ENCODE results near the gene OR9A2. TPM values are rescaled to one million over a fixed set of nuclear protein-coding genes. Genes with fewer than 3 reads are reported as not detected.

The OR9A2 gene
- total RNA-seq, 1 donor from 2014 or later = not detected

GRCh38 chr7:143015084-143015483 lies 11.8 kb downstream of the OR9A2 start:
- Histone ChIP-seq H4K20me1 (ENCODE audit: insufficient read depth, low read length) (no peaks in the 10 kb centered on the region), H2AFZ (ENCODE audit: low read depth, low read length) (no peak overlapping the region), H3K4me3 (ENCODE audit: insufficient read depth, low read depth, low read length) (no peak overlapping the region), H3K9ac (ENCODE audit: low read length) (no peak overlapping the region), H3K27ac (ENCODE audit: low read depth, low read length) (no peak overlapping the region), H3K79me2 (ENCODE audit: insufficient read depth, low read length) (no peaks in the 10 kb centered on the region), H3K36me3 (ENCODE audit: insufficient read depth, low read length) (no peaks in the 10 kb centered on the region), H3K27me3 (ENCODE audit: insufficient read depth, low read length) (no peaks in the 10 kb centered on the region), H3K4me1 (ENCODE audit: insufficient read depth, low read length) (peaks cover 35% of the 10 kb centered on the region), H3K9me3 (ENCODE audit: insufficient read depth, low read depth, low read length) (no peaks in the 10 kb centered on the region), H3K4me2 (ENCODE audit: low read length) (no peak overlapping the region)
- peaks cover 29% of the 10 kb centered on the region for H3K4me1 Mint-ChIP-seq (ENCODE audit: low read depth, unreplicated experiment)
- H3K36me3 Mint-ChIP-seq (ENCODE audit: low read depth, unreplicated experiment) = no peaks in the 10 kb centered on the region
- TF ChIP-seq CTCF (IDR thresholded peaks at IDR 0.05; ENCODE audit: insufficient read depth, low read depth, low read length) (no peak), EZH2 (IDR thresholded peaks at IDR 0.05; ENCODE audit: insufficient read depth, low read length) (no peak)
- peaks cover 2% of the 10 kb centered on the region for H3K27me3 Mint-ChIP-seq (ENCODE audit: low read depth, unreplicated experiment)
- DNase-seq (ENCODE audit: low read depth) (no peak), FAIRE-seq (no peak)
- no peak overlapping the region for H3K4me3 Mint-ChIP-seq (ENCODE audit: unreplicated experiment)
- H3K9me3 Mint-ChIP-seq (ENCODE audit: unreplicated experiment) = no peaks in the 10 kb centered on the region
- H3K27ac Mint-ChIP-seq (ENCODE audit: unreplicated experiment) = no peak overlapping the region

- FAIRE-seq (no peak), DNase-seq (ENCODE audit: low read depth) (peak; percentile 87)
- Histone ChIP-seq H3K4me2 (ENCODE audit: low read length) (peak overlapping the region; percentile 74), H3K27ac (ENCODE audit: low read depth, low read length) (peak overlapping the region; percentile 55), H3K9ac (ENCODE audit: low read length) (peak overlapping the region; percentile 18), H2AFZ (ENCODE audit: low read depth, low read length) (peak overlapping the region; percentile 44), H3K36me3 (ENCODE audit: insufficient read depth, low read length) (no peaks in the 10 kb centered on the region), H3K4me1 (ENCODE audit: insufficient read depth, low read length) (peaks cover 35% of the 10 kb centered on the region), H3K27me3 (ENCODE audit: insufficient read depth, low read length) (no peaks in the 10 kb centered on the region), H3K79me2 (ENCODE audit: insufficient read depth, low read length) (no peaks in the 10 kb centered on the region), H3K9me3 (ENCODE audit: insufficient read depth, low read depth, low read length) (no peaks in the 10 kb centered on the region), H4K20me1 (ENCODE audit: insufficient read depth, low read length) (no peaks in the 10 kb centered on the region), H3K4me3 (ENCODE audit: insufficient read depth, low read depth, low read length) (peak overlapping the region; percentile 5)
- Mint-ChIP-seq H3K36me3 (ENCODE audit: low read depth, unreplicated experiment) (no peaks in the 10 kb centered on the region), H3K4me1 (ENCODE audit: low read depth, unreplicated experiment) (peaks cover 33% of the 10 kb centered on the region), H3K4me3 (ENCODE audit: unreplicated experiment) (no peak overlapping the region), H3K27me3 (ENCODE audit: low read depth, unreplicated experiment) (peaks cover 2% of the 10 kb centered on the region), H3K27ac (ENCODE audit: unreplicated experiment) (no peak overlapping the region), H3K9me3 (ENCODE audit: unreplicated experiment) (no peaks in the 10 kb centered on the region)
- no peak for TF ChIP-seq CTCF (IDR thresholded peaks at IDR 0.05; ENCODE audit: insufficient read depth, low read depth, low read length)
- no peak for TF ChIP-seq EZH2 (IDR thresholded peaks at IDR 0.05; ENCODE audit: insufficient read depth, low read length)
These were observed 13.0 kb downstream of the OR9A2 start for GRCh38 chr7:143013893-143014292.

GRCh38 chr7:143013473-143013872 lies 13.5 kb downstream of the OR9A2 start:
- TF ChIP-seq EZH2 (IDR thresholded peaks at IDR 0.05; ENCODE audit: insufficient read depth, low read length) (no peak), CTCF (IDR thresholded peaks at IDR 0.05; ENCODE audit: insufficient read depth, low read depth, low read length) (no peak)
- peaks cover 33% of the 10 kb centered on the region for H3K4me1 Mint-ChIP-seq (ENCODE audit: low read depth, unreplicated experiment)
- peaks cover 35% of the 10 kb centered on the region for H3K4me1 ChIP-seq (ENCODE audit: insufficient read depth, low read length)
- H3K79me2 ChIP-seq (ENCODE audit: insufficient read depth, low read length) = no peaks in the 10 kb centered on the region
- no peaks in the 10 kb centered on the region for H4K20me1 ChIP-seq (ENCODE audit: insufficient read depth, low read length)
- DNase-seq (ENCODE audit: low read depth) (no peak), FAIRE-seq (no peak)
- no peaks in the 10 kb centered on the region for H3K27me3 ChIP-seq (ENCODE audit: insufficient read depth, low read length)
- peak overlapping the region; percentile 44 for H2AFZ ChIP-seq (ENCODE audit: low read depth, low read length)
- peaks cover 2% of the 10 kb centered on the region for H3K27me3 Mint-ChIP-seq (ENCODE audit: low read depth, unreplicated experiment)
- H3K9me3 Mint-ChIP-seq (ENCODE audit: unreplicated experiment) = no peaks in the 10 kb centered on the region
- H3K4me2 ChIP-seq (ENCODE audit: low read length) = peak overlapping the region; percentile 74
- no peaks in the 10 kb centered on the region for H3K36me3 ChIP-seq (ENCODE audit: insufficient read depth, low read length)
- peak overlapping the region; percentile 55 for H3K27ac ChIP-seq (ENCODE audit: low read depth, low read length)
- peak overlapping the region; percentile 5 for H3K4me3 ChIP-seq (ENCODE audit: insufficient read depth, low read depth, low read length)
- H3K4me3 Mint-ChIP-seq (ENCODE audit: unreplicated experiment) = no peak overlapping the region
- H3K36me3 Mint-ChIP-seq (ENCODE audit: low read depth, unreplicated experiment) = no peaks in the 10 kb centered on the region
- no peaks in the 10 kb centered on the region for H3K9me3 ChIP-seq (ENCODE audit: insufficient read depth, low read depth, low read length)
- H3K27ac Mint-ChIP-seq (ENCODE audit: unreplicated experiment) = no peak overlapping the region
- peak overlapping the region; percentile 18 for H3K9ac ChIP-seq (ENCODE audit: low read length)
